ENCODE results near the gene SRPK3. TPM values are rescaled to one million over a fixed set of nuclear protein-coding genes. Genes with fewer than 3 reads are reported as not detected.

SRPK3 gene
- total and polyA plus RNA-seq, 2 experiments from 2014 or later, result 0.15 TPM; not detected in 1

GRCh38 chrX:153804621-153805020, 23.8 kb downstream of the SRPK3 start:
- TF ChIP-seq CTCF (conservative IDR thresholded peaks at IDR 0.05; ENCODE audit: low read depth in 2 of 2) (no peak), EZH2 (IDR thresholded peaks at IDR 0.05; ENCODE audit: low read depth, unreplicated experiment) (no peak), ZNF114 (CRISPR knock-in tag; IDR thresholded peaks at IDR 0.05) (no peak), CREB1 (CRISPR knock-in tag; IDR thresholded peaks at IDR 0.05; ENCODE audit: low read depth) (no peak), STAT1 (IDR thresholded peaks at IDR 0.05; ENCODE audit: unreplicated experiment) (no peak), ETS1 (IDR thresholded peaks at IDR 0.05) (no peak), ZNF331 (CRISPR knock-in tag; IDR thresholded peaks at IDR 0.05; ENCODE audit: low read depth) (no peak), EZH2phosphoT487 (IDR thresholded peaks at IDR 0.05; ENCODE audit: unreplicated experiment) (no peak), ZNF462 (CRISPR knock-in tag; IDR thresholded peaks at IDR 0.05) (no peak), NANOG (IDR thresholded peaks at IDR 0.05; ENCODE audit: borderline replicate concordance) (no peak), POLR2AphosphoS5 (IDR thresholded peaks at IDR 0.05; ENCODE audit: low read depth) (no peak), JUNB (IDR thresholded peaks at IDR 0.05; ENCODE audit: unreplicated experiment) (no peak), REST (IDR thresholded peaks at IDR 0.05; ENCODE audit: unreplicated experiment) (no peak)
- Histone ChIP-seq H3K9me2 (ENCODE audit: insufficient read depth) (no peaks in the 10 kb centered on the region), H2AFZ (no peak overlapping the region), H3K4me2 (no peak overlapping the region), H3K4me3 (no peak overlapping the region), H3K4me1 (ENCODE audit: insufficient read depth) (no peaks in the 10 kb centered on the region), H3K79me2 (replicated peaks; ENCODE audit: insufficient read depth) (peaks cover 16% of the 10 kb centered on the region), H3K27ac (ENCODE audit: low read depth) (no peak overlapping the region), H3F3A (replicated peaks; ENCODE audit: low read depth) (0 out of 2 replicates have a peak, but pooled peaks cover 2% of the 10 kb centered on the region), H3K36me3 (ENCODE audit: insufficient read depth) (no peaks in the 10 kb centered on the region), H3K27me3 (ENCODE audit: insufficient read depth) (no peaks in the 10 kb centered on the region), H4K20me1 (replicated peaks; ENCODE audit: insufficient read depth) (no peaks in the 10 kb centered on the region; the same call in 1 of the 2 replicates)
- DNase-seq (ENCODE audit: low spot score), result no peak
- H3K36me3 Mint-ChIP-seq (ENCODE audit: low read depth), result peaks cover 22% of the 10 kb centered on the region
- no peak overlapping the region for H3K27ac Mint-ChIP-seq
- peaks cover 14% of the 10 kb centered on the region; the same call in 2 of the 3 replicates for H3K4me1 Mint-ChIP-seq
- H3K4me3 Mint-ChIP-seq, result no peak overlapping the region
- ATAC-seq, result no peak
- no peaks in the 10 kb centered on the region for H3K9me3 Mint-ChIP-seq
- peaks cover 14% of the 10 kb centered on the region for H3K27me3 Mint-ChIP-seq (ENCODE audit: insufficient read depth, low read depth, poor library complexity)
